Activated CD8-positive, alpha-beta T cell treated with anti-CD3 and anti-CD28 coated beads, Interleukin-2, amount 10 ng/mL, durations not matched to agents 7 days and 5 days (primary cell): Measurements from ENCODE around the gene CCDC190. TPM values are rescaled to one million over a fixed set of nuclear protein-coding genes. Genes with fewer than 3 reads are reported as not detected.
"Not testable (repeated sequence)": the region's sequence is repeated elsewhere in the genome, so short reads cannot be mapped to it uniquely, and the experiment has no call there.

Experiments used
- ATAC-seq: fragments of 150-1000 bp; cut with Tn5 transposase; one replicate; pipeline ENCODE4 v1.10.0; 2021; ENCODE audit warnings: moderate library complexity
- CTCF ChIA-PET: fragments of 350-600 bp; sonication (Branson Sonifier 250); formaldehyde crosslinking; loops from one replicate; lab custom pipeline; 2021; ENCODE audit warnings: antibody characterized with exemption; lab: Charles Lee
- POLR2A ChIA-PET: fragments of 350-600 bp; sonication (Branson Sonifier 250); formaldehyde crosslinking; loops from one replicate; lab custom pipeline; 2021; ENCODE audit warnings: antibody characterized with exemption; lab: Charles Lee
- DNase-seq: peaks from one replicate; pipeline ENCODE4 v3.0.0-alpha.2; 2020
- H3K27ac Mint-ChIP-seq: one replicate; pipeline ENCODE4 v1.8.0; 2021; ENCODE audit warnings: mild to moderate bottlenecking, mixed read lengths
- H3K27me3 Mint-ChIP-seq: one replicate; pipeline ENCODE4 v1.8.0; 2021; ENCODE audit warnings: low read depth, mixed read lengths
- H3K36me3 Mint-ChIP-seq: one replicate; pipeline ENCODE4 v1.8.0; 2021; ENCODE audit warnings: low read depth, mixed read lengths
- H3K4me1 Mint-ChIP-seq: one replicate; pipeline ENCODE4 v1.8.0; 2021; ENCODE audit warnings: low read depth, mixed read lengths
- H3K4me3 Mint-ChIP-seq: one replicate; pipeline ENCODE4 v1.8.0; 2021; ENCODE audit warnings: mild to moderate bottlenecking, mixed read lengths
- H3K9me3 Mint-ChIP-seq: one replicate; pipeline ENCODE4 v1.8.0; 2022; ENCODE audit warnings: mixed read lengths; ENCODE audit not compliant: insufficient read depth
- total RNA-seq, 2 experiments: library from RNA; stranded (reverse); gene quantifications; one replicate each; pipeline ENCODE4 v1.2.3, GENCODE V29; 2021

CCDC190 gene
- total RNA-seq, 2 experiments from 2014 or later, result not detected

- Mint-ChIP-seq H3K27me3 (peaks cover 26% of the 10 kb centered on the region), H3K27ac (no peak overlapping the region), H3K36me3 (no peaks in the 10 kb centered on the region), H3K9me3 (no peaks in the 10 kb centered on the region), H3K4me3 (no peak overlapping the region), H3K4me1 (peaks cover 16% of the 10 kb centered on the region)
- ChIA-PET CTCF (interaction anchor here (1.6 kb wide), 1 partner anchor 30 kb away, joined by 5 read pairs; no protein-coding TSS in a partner anchor), POLR2A (no interaction called here)
- ATAC-seq (no peak), DNase-seq (no peak)
Measured at GRCh38 chr1:162823771-162824525, 37.0 kb downstream of the CCDC190 start.

GRCh38 chr1:162823231-162823630 lies 37.7 kb downstream of the CCDC190 start:
- H3K4me1 Mint-ChIP-seq, result peaks cover 16% of the 10 kb centered on the region
- H3K27ac Mint-ChIP-seq, result no peak overlapping the region
- no peaks in the 10 kb centered on the region for H3K9me3 Mint-ChIP-seq
- DNase-seq (peak; percentile 27), ATAC-seq (peak; percentile 58)
- ChIA-PET POLR2A (no interaction called here), CTCF (interaction anchor here (1.0 to 1.6 kb wide), 2 partner anchors 12 to 31 kb away, joined by 3 to 5 read pairs; no protein-coding TSS in a partner anchor)
- peak overlapping the region; percentile 60 for H3K4me3 Mint-ChIP-seq
- H3K36me3 Mint-ChIP-seq, result no peaks in the 10 kb centered on the region
- H3K27me3 Mint-ChIP-seq, result peaks cover 21% of the 10 kb centered on the region

- no peak overlapping the region for H3K27ac Mint-ChIP-seq
- peaks cover 19% of the 10 kb centered on the region for H3K27me3 Mint-ChIP-seq
- DNase-seq, result peak; percentile 24
- CTCF ChIA-PET, result interaction anchor here (1.0 to 1.6 kb wide), 2 partner anchors 12 to 31 kb away, joined by 3 to 5 read pairs; no protein-coding TSS in a partner anchor
- POLR2A ChIA-PET, result no interaction called here
- ATAC-seq, result peak; percentile 82
- H3K9me3 Mint-ChIP-seq, result no peaks in the 10 kb centered on the region
- no peaks in the 10 kb centered on the region for H3K36me3 Mint-ChIP-seq
- H3K4me1 Mint-ChIP-seq, result peaks cover 16% of the 10 kb centered on the region
- peak overlapping the region; percentile 60 for H3K4me3 Mint-ChIP-seq
Measured at GRCh38 chr1:162822391-162823200, 38.4 kb downstream of the CCDC190 start.

GRCh38 chr1:162818666-162819065 lies 42.3 kb downstream of the CCDC190 start:
- H3K27ac Mint-ChIP-seq, DNase-seq, ATAC-seq, H3K4me3 Mint-ChIP-seq, POLR2A ChIA-PET, H3K36me3 Mint-ChIP-seq, CTCF ChIA-PET, H3K9me3 Mint-ChIP-seq: not testable (repeated sequence)
- Mint-ChIP-seq H3K4me1 (peaks cover 16% of the 10 kb centered on the region), H3K27me3 (peaks cover 12% of the 10 kb centered on the region)

GRCh38 chr1:162818136-162818535 lies 42.8 kb downstream of the CCDC190 start:
- POLR2A ChIA-PET, H3K9me3 Mint-ChIP-seq, H3K4me3 Mint-ChIP-seq, CTCF ChIA-PET, H3K27ac Mint-ChIP-seq, H3K36me3 Mint-ChIP-seq, DNase-seq, ATAC-seq: not testable (repeated sequence)
- Mint-ChIP-seq H3K27me3 (peaks cover 12% of the 10 kb centered on the region), H3K4me1 (peaks cover 14% of the 10 kb centered on the region)

- not testable (repeated sequence) for ATAC-seq
Measured at GRCh38 chr1:162812357-162812756, 48.6 kb downstream of the CCDC190 start.

GRCh38 chr1:162807503-162807902 lies 53.5 kb downstream of the CCDC190 start:
- CTCF ChIA-PET, H3K4me3 Mint-ChIP-seq, H3K9me3 Mint-ChIP-seq, H3K27ac Mint-ChIP-seq, DNase-seq, ATAC-seq, POLR2A ChIA-PET, H3K27me3 Mint-ChIP-seq, H3K4me1 Mint-ChIP-seq: not testable (repeated sequence)
- H3K36me3 Mint-ChIP-seq, result peaks cover 59% of the 10 kb centered on the region

More at GRCh38 chr1:162812357-162812756, 48.6 kb downstream of the CCDC190 start:
- POLR2A ChIA-PET, DNase-seq, H3K27me3 Mint-ChIP-seq, H3K9me3 Mint-ChIP-seq, H3K4me3 Mint-ChIP-seq, CTCF ChIA-PET, H3K4me1 Mint-ChIP-seq, H3K27ac Mint-ChIP-seq: not testable (repeated sequence)
- H3K36me3 Mint-ChIP-seq, result peaks cover 29% of the 10 kb centered on the region

Other genes with a start within 250 kb of the CCDC190 start
- under 1 TPM; 0.08 TPM for gene DDR2, start 228.7 kb downstream of the CCDC190 start, total RNA-seq
- 10 to 100 TPM; 22.9 to 23.7 TPM for gene HSD17B7, start 70.5 kb downstream of the CCDC190 start, total RNA-seq
- gene RGS4, start 208.2 kb upstream of the CCDC190 start, total RNA-seq, result not detected